Prostate gland (tissue), 2 donors: ENCODE data around the gene FAM135A.

ENCODE experiments used
- CTCF ChIP-seq, 4 experiments: fragments of 200-600 bp in 2 of 4; fragments of 450-650 bp in 2 of 4; sonication (generic) in 2 of 4; IDR thresholded peaks; 1 replicate in 3 of 4; 2 replicates in 1 of 4; pipeline ENCODE4 v1.5.1; 2016 to 2019; ENCODE audit warnings: antibody characterized with exemption in 4 of 4, mild to moderate bottlenecking in 2 of 4, moderate library complexity in 2 of 4
- POLR2A ChIP-seq: fragments of 450-650 bp; IDR thresholded peaks from one replicate; pipeline ENCODE4 v1.6.1; 2016; ENCODE audit warnings: antibody characterized with exemption, mild to moderate bottlenecking

GRCh38 chr6:70593118-70593486, 179.8 kb downstream of the FAM135A start:
- TF ChIP-seq CTCF (IDR thresholded peaks at IDR 0.05) (no peak), POLR2A (no peak)
